Upper lobe of right lung (tissue), 1 donor: ENCODE measurements around the gene PIGA. TPM values are rescaled to one million over a fixed set of nuclear protein-coding genes. Genes with fewer than 3 reads are reported as not detected.
"Not testable (repeated sequence)": the region's sequence is repeated elsewhere in the genome, so short reads cannot be mapped to it uniquely, and the experiment has no call there.

Experiments
- ATAC-seq: fragments of 200-7000 bp; cut with Tn5 transposase; one replicate; pipeline ENCODE4 v1.9.1; 2020; ENCODE audit warnings: mild to moderate bottlenecking, moderate library complexity
- DNase-seq: peaks from one replicate; pipeline ENCODE4 v3.0.0-alpha.2; 2020
- H3K27ac ChIP-seq: fragments of 200-600 bp; one replicate; pipeline ENCODE4 v1.8.0; 2022
- H3K27me3 ChIP-seq: fragments of 200-600 bp; one replicate; pipeline ENCODE4 v1.8.0; 2022; ENCODE audit warnings: mild to moderate bottlenecking
- H3K36me3 ChIP-seq: fragments of 200-600 bp; one replicate; pipeline ENCODE4 v1.8.0; 2022
- H3K4me1 ChIP-seq: fragments of 200-600 bp; one replicate; pipeline ENCODE4 v1.8.0; 2022
- H3K4me3 ChIP-seq: fragments of 200-600 bp; one replicate; pipeline ENCODE4 v1.8.0; 2022; ENCODE audit warnings: mild to moderate bottlenecking
- H3K9me3 ChIP-seq: fragments of 200-600 bp; one replicate; pipeline ENCODE4 v1.8.0; 2022
- intact Hi-C: fragments of 100-400 bp; cut with DNase I; formaldehyde crosslinking; loops from one replicate; pipeline ENCODE4 v1.11.0; 2022
- total RNA-seq: library from RNA; stranded (reverse); fragmentation: NEBNext Ultra II Directional; extraction: Animal tissue kit (Norgen Biotek cat#: 25700); gene quantifications from one replicate; pipeline ENCODE4 v1.2.1, GENCODE V29; 2021
- TF ChIP-seq, protein P1 (sequence below): fragments of 200-600 bp; IDR thresholded peaks from one replicate; pipeline ENCODE4 v1.8.0; 2022; ENCODE audit warnings: antibody characterized with exemption
- donor health status: DM: no; HTN: yes; CAD: no; lungs with severe emphysema.

PIGA gene
- total RNA-seq, 1 donor from 2014 or later, result 29.4 TPM

DNA sequence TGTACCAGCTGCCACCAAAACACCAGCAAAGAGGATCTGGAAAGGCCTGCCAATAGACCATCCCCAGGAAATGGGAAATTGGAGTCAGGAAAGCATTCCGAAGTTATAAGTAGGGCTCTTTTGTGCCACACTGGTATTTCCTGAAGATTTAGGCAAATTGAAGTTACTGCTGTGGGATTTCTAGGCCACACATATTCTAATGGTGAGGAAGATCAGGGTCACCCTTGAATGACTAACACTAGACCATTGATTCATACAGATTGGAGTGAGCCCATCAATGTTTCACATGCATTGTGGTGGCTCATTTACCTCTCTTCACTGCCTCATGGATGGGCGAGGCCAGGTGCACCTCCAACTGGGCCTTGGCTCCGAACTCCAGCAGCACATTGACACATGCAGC is 42.5 kb downstream of the PIGA start:
- intact Hi-C loops, result no loop called here
- Histone ChIP-seq H3K27me3 (no peaks in the 10 kb centered on the region), H3K4me3 (no peak overlapping the region), H3K4me1 (no peaks in the 10 kb centered on the region), H3K36me3 (no peaks in the 10 kb centered on the region), H3K9me3 (no peaks in the 10 kb centered on the region), H3K27ac (no peak overlapping the region)
- TF ChIP-seq, protein P1, sequence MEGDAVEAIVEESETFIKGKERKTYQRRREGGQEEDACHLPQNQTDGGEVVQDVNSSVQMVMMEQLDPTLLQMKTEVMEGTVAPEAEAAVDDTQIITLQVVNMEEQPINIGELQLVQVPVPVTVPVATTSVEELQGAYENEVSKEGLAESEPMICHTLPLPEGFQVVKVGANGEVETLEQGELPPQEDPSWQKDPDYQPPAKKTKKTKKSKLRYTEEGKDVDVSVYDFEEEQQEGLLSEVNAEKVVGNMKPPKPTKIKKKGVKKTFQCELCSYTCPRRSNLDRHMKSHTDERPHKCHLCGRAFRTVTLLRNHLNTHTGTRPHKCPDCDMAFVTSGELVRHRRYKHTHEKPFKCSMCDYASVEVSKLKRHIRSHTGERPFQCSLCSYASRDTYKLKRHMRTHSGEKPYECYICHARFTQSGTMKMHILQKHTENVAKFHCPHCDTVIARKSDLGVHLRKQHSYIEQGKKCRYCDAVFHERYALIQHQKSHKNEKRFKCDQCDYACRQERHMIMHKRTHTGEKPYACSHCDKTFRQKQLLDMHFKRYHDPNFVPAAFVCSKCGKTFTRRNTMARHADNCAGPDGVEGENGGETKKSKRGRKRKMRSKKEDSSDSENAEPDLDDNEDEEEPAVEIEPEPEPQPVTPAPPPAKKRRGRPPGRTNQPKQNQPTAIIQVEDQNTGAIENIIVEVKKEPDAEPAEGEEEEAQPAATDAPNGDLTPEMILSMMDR, result no peak
- no peak for DNase-seq
- ATAC-seq, result no peak

DNA sequence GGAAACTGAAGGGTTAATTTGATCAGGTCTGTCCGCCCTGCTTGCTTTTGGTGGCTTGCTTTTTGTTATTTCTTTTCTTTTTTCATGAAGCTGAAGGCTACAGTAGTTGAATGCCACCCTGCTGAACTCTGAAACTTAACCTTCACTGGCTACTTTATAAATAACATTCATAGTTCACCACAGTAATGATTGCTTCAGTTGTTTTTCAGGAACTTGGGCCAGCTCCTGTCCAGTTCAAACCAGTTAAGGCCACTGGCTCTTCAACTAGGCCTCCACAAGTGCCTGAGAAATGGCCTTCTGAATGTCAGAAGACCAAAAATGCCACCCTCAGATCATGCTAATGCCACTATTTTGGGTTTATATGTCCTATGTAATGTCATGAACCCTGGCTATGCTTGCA is 57.7 kb downstream of the PIGA start:
- H3K9me3 ChIP-seq, result no peaks in the 10 kb centered on the region
- TF ChIP-seq, protein P1, result no peak
- no peak for DNase-seq
- ATAC-seq, result peak; percentile 29
- intact Hi-C loops, result no loop called here
- H3K36me3 ChIP-seq, result no peaks in the 10 kb centered on the region
- no peak overlapping the region for H3K4me3 ChIP-seq
- H3K4me1 ChIP-seq, result no peaks in the 10 kb centered on the region
- H3K27ac ChIP-seq, result no peak overlapping the region
- H3K27me3 ChIP-seq, result no peaks in the 10 kb centered on the region

DNA sequence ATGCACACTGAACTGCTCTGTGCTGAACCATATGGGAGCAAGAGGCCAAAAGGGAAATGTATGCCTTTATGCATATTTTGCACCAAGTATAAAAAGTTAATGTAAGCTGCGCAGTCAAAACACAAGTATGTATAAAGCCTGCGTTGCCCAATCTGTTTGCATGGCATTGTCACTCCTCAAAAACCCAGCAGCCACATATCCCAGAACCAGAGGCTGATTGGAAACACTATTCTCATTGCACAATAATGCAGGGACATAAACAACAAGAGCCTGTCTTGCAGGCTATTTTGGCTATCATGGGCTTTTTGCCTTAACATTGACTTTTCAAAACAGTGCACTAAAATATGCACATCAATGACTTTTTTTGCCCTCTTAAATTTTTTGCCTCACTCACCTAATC is 60.4 kb downstream of the PIGA start:
- Histone ChIP-seq H3K36me3 (no peaks in the 10 kb centered on the region), H3K4me3 (no peak overlapping the region), H3K4me1 (no peaks in the 10 kb centered on the region), H3K27me3 (no peaks in the 10 kb centered on the region), H3K27ac (no peak overlapping the region), H3K9me3 (no peaks in the 10 kb centered on the region)
- DNase-seq (no peak), ATAC-seq (no peak)
- intact Hi-C loops, result no loop called here
- TF ChIP-seq, protein P1, result no peak

DNA sequence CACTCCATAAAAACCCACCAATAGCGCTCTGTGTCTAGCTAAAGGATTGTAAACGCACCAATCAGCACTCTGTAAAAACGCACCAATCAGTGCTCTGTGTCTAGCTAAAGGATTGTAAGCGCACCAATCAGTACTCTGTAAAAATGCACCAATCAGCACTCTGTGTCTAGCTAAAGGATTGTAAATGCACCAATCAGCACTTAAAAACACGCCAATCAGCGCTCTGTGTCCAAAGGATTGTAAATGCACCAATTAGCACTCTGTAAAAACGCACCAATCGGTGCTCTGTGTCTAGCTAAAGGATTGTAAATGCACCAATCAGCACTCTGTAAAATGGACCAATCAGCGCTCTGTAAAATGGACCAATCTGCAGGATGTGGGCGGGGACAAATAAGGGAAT is 62.0 kb downstream of the PIGA start:
- intact Hi-C loops, DNase-seq, H3K36me3 ChIP-seq, H3K27me3 ChIP-seq, ATAC-seq, H3K9me3 ChIP-seq, H3K4me1 ChIP-seq, H3K27ac ChIP-seq, H3K4me3 ChIP-seq: not testable (repeated sequence)

DNA sequence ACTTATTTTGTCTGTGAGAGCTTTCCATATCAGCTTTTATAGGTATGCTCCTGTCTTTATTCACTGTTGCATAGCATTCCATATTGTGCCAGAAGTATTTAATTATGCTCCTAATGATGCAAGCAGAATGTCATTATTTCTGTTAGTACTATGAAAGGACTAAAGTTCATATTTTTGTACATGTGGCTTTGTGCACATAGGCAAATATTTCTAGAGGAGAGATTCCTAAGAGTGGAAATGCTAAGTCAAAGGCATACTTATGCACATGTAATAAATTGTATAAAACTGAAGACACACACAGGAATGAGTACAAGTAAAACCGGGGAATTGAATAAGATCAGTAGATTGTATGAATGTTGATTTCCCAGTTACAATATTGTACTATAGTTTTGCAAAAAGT is 63.6 kb downstream of the PIGA start:
- no peak for ATAC-seq
- no peaks in the 10 kb centered on the region for H3K27me3 ChIP-seq
- H3K4me3 ChIP-seq, result no peak overlapping the region
- H3K9me3 ChIP-seq, result no peaks in the 10 kb centered on the region
- H3K4me1 ChIP-seq, result no peaks in the 10 kb centered on the region
- no peaks in the 10 kb centered on the region for H3K36me3 ChIP-seq
- TF ChIP-seq, protein P1, result no peak
- H3K27ac ChIP-seq, result no peak overlapping the region
- no peak for DNase-seq
- intact Hi-C loops, result no loop called here

DNA sequence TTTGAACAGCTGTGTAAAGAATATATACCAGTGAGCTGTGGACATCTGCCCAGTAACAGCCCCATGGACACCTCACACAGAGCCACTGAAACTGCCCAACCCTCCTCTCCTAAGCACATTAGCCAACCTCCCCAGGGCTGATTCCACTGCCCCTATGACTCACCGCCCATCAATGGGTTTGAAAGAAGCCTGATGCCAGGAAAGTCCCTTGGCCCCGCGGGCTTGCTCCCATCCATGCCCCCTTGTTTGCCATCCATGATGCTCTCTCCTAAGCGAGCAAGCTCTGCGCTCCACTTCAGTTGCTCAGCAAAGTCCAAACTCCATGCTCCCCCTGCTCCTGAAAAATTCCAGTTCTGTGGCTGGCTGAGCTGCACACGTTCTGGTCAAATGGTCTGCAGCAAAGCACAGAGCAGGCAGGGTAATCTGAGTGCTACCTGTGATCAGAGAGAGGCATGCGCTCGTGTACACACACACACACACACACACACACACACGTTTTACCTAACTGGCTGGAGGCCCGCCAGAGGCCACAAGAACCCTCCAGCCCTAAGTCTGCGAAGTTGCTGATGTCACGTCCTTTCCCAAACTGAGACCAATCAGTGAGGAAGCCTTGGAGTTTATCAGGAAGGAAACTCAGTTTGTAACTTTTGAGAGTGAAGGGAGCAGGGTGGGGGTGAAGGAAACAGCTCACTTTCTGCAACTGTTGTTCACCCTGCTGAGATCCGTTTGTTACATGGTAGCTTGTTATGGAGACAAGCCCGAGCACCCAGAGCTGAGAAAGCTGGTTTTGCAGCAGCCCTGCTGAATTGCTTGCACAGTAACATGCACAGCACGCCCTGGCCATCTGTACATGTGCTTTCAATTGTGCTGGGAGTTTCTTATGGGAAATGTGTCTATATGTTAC is 65.5 kb downstream of the PIGA start, which contains the start of gene ASB9:
TSS of gene ASB9 (minus strand) at position 466 of the 904 bp plus-strand sequence. CDS start at position 257, 209 bp downstream.
- peak; percentile 75 for DNase-seq
- TF ChIP-seq, protein P1, result no peak
- Histone ChIP-seq H3K4me3 (peak within 1 kb of the TSS; percentile 16), H3K9me3 (no peaks in the 10 kb centered on the region), H3K27ac (peak within 1 kb of the TSS; percentile 51), H3K27me3 (no peaks in the 10 kb centered on the region), H3K36me3 (no peaks in the 10 kb centered on the region), H3K4me1 (no peaks in the 10 kb centered on the region)
- peak; percentile 95 for ATAC-seq
- intact Hi-C loops, result no loop called here
